Smooth muscle cell (in vitro differentiated cells): Measurements from ENCODE around the gene THBS3. TPM values are rescaled to one million over a fixed set of nuclear protein-coding genes. Genes with fewer than 3 reads are reported as not detected.
"Not testable (repeated sequence)": the region's sequence is repeated elsewhere in the genome, so short reads cannot be mapped to it uniquely, and the experiment has no call there.

Source experiments
- DNase-seq: peaks from one replicate; lab custom pipeline; 2025; ENCODE audit not compliant: unreplicated experiment; lab: John Stamatoyannopoulos, UW
- H2AFZ ChIP-seq: fragments of 200-600 bp; sonication (generic); 2 replicates; pipeline ENCODE4 v1.6.0; 2016; ENCODE audit warnings: antibody characterized with exemption, low read depth, mild to moderate bottlenecking
- H3F3A ChIP-seq: fragments of 200-600 bp; sonication (generic); 2 replicates; pipeline ENCODE4 v1.6.0; 2017; ENCODE audit warnings: antibody characterized with exemption, low read depth
- H3K27ac ChIP-seq: fragments of 200-600 bp; sonication (generic); 2 replicates; pipeline ENCODE4 v1.5.1; 2016; ENCODE audit warnings: low read depth, mild to moderate bottlenecking
- H3K27me3 ChIP-seq: fragments of 200-600 bp; sonication (generic); 2 replicates; pipeline ENCODE4 v1.6.1; 2016; ENCODE audit warnings: low read depth, mild to moderate bottlenecking
- H3K36me3 ChIP-seq: fragments of 200-600 bp; sonication (generic); 2 replicates; pipeline ENCODE4 v1.5.1; 2016; ENCODE audit warnings: low read depth
- H3K4me1 ChIP-seq: fragments of 200-600 bp; sonication (generic); 2 replicates; pipeline ENCODE4 v1.5.1; 2016; ENCODE audit warnings: low read depth
- H3K4me2 ChIP-seq: fragments of 200-600 bp; sonication (generic); 2 replicates; pipeline ENCODE4 v1.6.0; 2016; ENCODE audit warnings: mild to moderate bottlenecking
- H3K4me3 ChIP-seq: fragments of 200-600 bp; sonication (generic); 2 replicates; pipeline ENCODE4 v1.5.1; 2016; ENCODE audit warnings: mild to moderate bottlenecking
- H3K79me2 ChIP-seq: fragments of 200-600 bp; sonication (generic); 2 replicates; pipeline ENCODE4 v1.6.0; 2016; ENCODE audit warnings: low read depth, mild to moderate bottlenecking
- H3K9ac ChIP-seq: fragments of 200-600 bp; sonication (generic); 2 replicates; pipeline ENCODE4 v1.6.0; 2016; ENCODE audit warnings: low read depth
- H3K9me3 ChIP-seq: fragments of 200-600 bp; sonication (generic); replicated peaks from 2 replicates; pipeline ENCODE4 v1.5.1; 2016; ENCODE audit warnings: low read depth
- H4K20me1 ChIP-seq: fragments of 200-600 bp; sonication (generic); 2 replicates; pipeline ENCODE4 v1.6.0; 2016; ENCODE audit warnings: low read depth
- CTCF ChIP-seq: fragments of 200-600 bp; sonication (generic); IDR thresholded peaks from 2 replicates; pipeline ENCODE4 v1.5.1; 2017; ENCODE audit warnings: borderline replicate concordance, mild to moderate bottlenecking, antibody characterized with exemption; ENCODE audit not compliant: insufficient read depth, poor library complexity, severe bottlenecking
- WGBS: methylation state at CpG from one replicate; pipeline ENCODE4 v1.1.7; 2016; ENCODE audit warnings: low lambda C conversion rate; 5-methylcytosine and 5-hydroxymethylcytosine counted together
- polyA plus RNA-seq: library from polyadenylated mRNA; unstranded; fragments of >200 nt; fragmentation: Nextera tagmentation; extraction: Ambion mirVana; gene quantifications from 2 replicates; pipeline ENCODE4 v1.2.1, GENCODE V29; 2016
- total RNA-seq: library from RNA; depleted of rRNA; stranded (reverse); fragments of >200 nt; gene quantifications from 2 replicates; pipeline ENCODE4 v1.2.3, GENCODE V29; 2014

THBS3 gene
- total and polyA plus RNA-seq, 2 experiments from 2014 or later: 20.1 to 28.5 TPM

- not testable (repeated sequence) for H3K9me3 ChIP-seq, H3F3A ChIP-seq, H3K27me3 ChIP-seq, H3K36me3 ChIP-seq, H3K79me2 ChIP-seq, H4K20me1 ChIP-seq, DNase-seq, H2AFZ ChIP-seq, H3K4me3 ChIP-seq, H3K9ac ChIP-seq, H3K27ac ChIP-seq, H3K4me1 ChIP-seq, H3K4me2 ChIP-seq
- WGBS: 100% methylated on average over 1 of the region's 5 CpGs
Observed at GRCh38 chr1:155233502-155233901, 25.8 kb upstream of the THBS3 start.

GRCh38 chr1:155232001-155232978 lies 24.6 kb upstream of the THBS3 start:
- H3K4me3 ChIP-seq, H3K9me3 ChIP-seq, H3K27me3 ChIP-seq, DNase-seq, H3K36me3 ChIP-seq, H3K4me2 ChIP-seq, H3K79me2 ChIP-seq, H4K20me1 ChIP-seq, H3K9ac ChIP-seq, H3K27ac ChIP-seq, H3K4me1 ChIP-seq, H2AFZ ChIP-seq, H3F3A ChIP-seq: not testable (repeated sequence)
- 87% methylated on average over 12 of the region's 13 CpGs for WGBS

- not testable (repeated sequence) for H2AFZ ChIP-seq, H3K9me3 ChIP-seq, H3K27ac ChIP-seq, DNase-seq, H3K9ac ChIP-seq, H3K36me3 ChIP-seq, H3K4me2 ChIP-seq, H3K27me3 ChIP-seq, H3F3A ChIP-seq, H4K20me1 ChIP-seq, H3K4me1 ChIP-seq, H3K4me3 ChIP-seq, H3K79me2 ChIP-seq
- WGBS: 84% methylated on average over 3 of the region's 3 CpGs
Observed at GRCh38 chr1:155231302-155231701, 23.6 kb upstream of the THBS3 start.

GRCh38 chr1:155228096-155228427 lies 20.4 kb upstream of the THBS3 start:
- Histone ChIP-seq H3K27me3 (no peaks in the 10 kb centered on the region), H3K4me3 (peak overlapping the region; percentile 39), H3K9ac (peak overlapping the region; percentile 25), H2AFZ (peak overlapping the region; percentile 48), H3K4me1 (peaks cover 17% of the 10 kb centered on the region), H3K4me2 (peak overlapping the region; percentile 79), H4K20me1 (no peaks in the 10 kb centered on the region), H3K36me3 (no peaks in the 10 kb centered on the region), H3K9me3 (no peaks in the 10 kb centered on the region), H3K27ac (peak overlapping the region; percentile 62), H3K79me2 (peaks cover 5% of the 10 kb centered on the region), H3F3A (peaks cover 13% of the 10 kb centered on the region)
- no peak for TF ChIP-seq CTCF
- no peak for DNase-seq
- 63% methylated on average over 9 of the region's 9 CpGs for WGBS

- TF ChIP-seq CTCF: no peak
- peaks cover 13% of the 10 kb centered on the region for H3F3A ChIP-seq
- H3K4me2 ChIP-seq: peak overlapping the region; percentile 82
- peak; percentile 97 for DNase-seq
- H3K4me1 ChIP-seq: peaks cover 17% of the 10 kb centered on the region
- H3K4me3 ChIP-seq: peak overlapping the region; percentile 55
- WGBS: under 1% methylated on average over 42 of the region's 42 CpGs
- peak overlapping the region; percentile 48 for H2AFZ ChIP-seq
- no peaks in the 10 kb centered on the region for H3K36me3 ChIP-seq
- H3K27me3 ChIP-seq: no peaks in the 10 kb centered on the region
- peak overlapping the region; percentile 95 for H3K27ac ChIP-seq
- H3K9ac ChIP-seq: peak overlapping the region; percentile 34
- H4K20me1 ChIP-seq: no peaks in the 10 kb centered on the region
- no peaks in the 10 kb centered on the region for H3K9me3 ChIP-seq
- peaks cover 5% of the 10 kb centered on the region for H3K79me2 ChIP-seq
Observed at GRCh38 chr1:155227261-155228095, 19.8 kb upstream of the THBS3 start.
